ENCODE data around the gene CDC20. TPM values are rescaled to one million over a fixed set of nuclear protein-coding genes. Genes with fewer than 3 reads are reported as not detected.

Gene CDC20
- total and polyA plus RNA-seq, 10 of the 15 experiments (the other 5 are each of a cell fraction or from before 2014, with no cell fraction given): 36.3 to 347 (median 150) TPM

DNA sequence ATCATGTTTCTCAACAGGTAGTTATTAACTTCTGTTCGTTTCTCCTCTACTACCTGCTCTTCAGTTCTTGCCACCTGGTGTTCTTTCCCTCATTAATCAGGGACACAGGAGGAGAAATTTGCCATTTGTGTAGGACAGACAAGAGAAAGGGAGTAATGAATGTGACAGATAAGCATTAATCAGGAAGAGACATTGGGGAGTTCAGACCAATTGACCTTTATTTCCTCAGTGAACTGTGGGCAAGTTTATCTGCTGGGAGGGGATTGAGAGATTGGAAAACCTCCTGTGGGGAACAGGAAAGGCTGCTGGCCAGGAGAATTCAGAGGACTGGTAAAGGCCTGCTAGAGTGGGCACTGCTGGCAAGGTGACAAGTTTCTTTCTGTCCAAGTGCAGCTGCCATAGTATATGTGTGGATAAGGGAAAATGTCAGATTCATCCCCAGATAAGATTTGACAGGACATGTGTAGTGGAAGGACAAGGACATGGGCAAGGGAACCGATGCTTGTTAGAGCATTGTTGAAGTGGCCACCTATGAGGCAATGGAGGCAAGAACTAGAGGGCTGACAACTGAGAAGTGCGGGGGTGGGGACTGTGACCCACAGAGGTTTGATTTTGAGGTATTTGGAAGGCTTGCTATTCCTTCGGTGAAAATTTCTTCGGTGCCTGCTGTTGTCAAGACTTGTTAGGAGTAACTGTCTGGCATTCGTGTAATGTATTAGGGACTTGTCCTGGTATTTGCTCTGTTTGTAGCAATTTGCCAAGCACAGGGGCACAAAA lies 43.5 kb downstream of the CDC20 start (continued):
- TF ChIP-seq NFXL1 (IDR thresholded peaks at IDR 0.05; ENCODE audit: borderline replicate concordance): no peak

DNA sequence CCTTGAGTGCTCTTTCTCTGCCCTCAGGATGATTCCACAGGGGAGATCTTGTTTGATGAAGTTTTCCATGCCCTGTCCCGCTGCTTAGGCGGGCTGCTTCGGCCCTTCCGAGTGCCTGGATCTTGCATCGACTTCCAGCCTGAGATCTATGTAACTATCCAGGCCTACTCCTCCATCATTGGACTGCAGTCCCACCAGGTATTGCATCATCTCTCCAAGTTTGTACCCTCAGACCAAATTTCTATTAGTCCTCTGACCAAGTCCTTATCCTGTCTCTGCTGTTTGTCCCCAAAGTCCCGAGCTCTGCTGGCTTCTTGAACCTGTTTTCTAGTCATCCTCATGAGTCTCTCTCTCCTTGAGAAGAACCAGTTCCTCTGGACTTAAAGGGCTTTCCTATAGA lies 45.6 kb downstream of the CDC20 start:
- in situ Hi-C loops (cut with MboI): no loop called here
- Histone ChIP-seq H3K79me2 (ENCODE audit: control insufficient read depth, insufficient read depth, low read length) (no peaks in the 10 kb centered on the region), H4K20me1 (ENCODE audit: control insufficient read depth, insufficient read depth) (no peaks in the 10 kb centered on the region), H3K27me3 (replicated peaks in 1 of 2; ENCODE audit: control insufficient read depth in 2 of 2, insufficient read depth in 2 of 2, low read length in 1 of 2) (no peaks in the 10 kb centered on the region), H3K4me2 (ENCODE audit: control insufficient read depth, insufficient read depth) (no peak overlapping the region), H3K36me3 (ENCODE audit: control insufficient read depth in 2 of 2, insufficient read depth in 2 of 2, low read length in 1 of 2) (peaks cover 4 to 20% of the 10 kb centered on the region in 2 experiments), H3K4me3 (no peak overlapping the region), H3K27ac (ENCODE audit: control insufficient read depth, insufficient read depth) (no peak overlapping the region), H3K4me1 (ENCODE audit: control insufficient read depth, insufficient read depth, low read length) (no peaks in the 10 kb centered on the region), H2AFZ (ENCODE audit: control insufficient read depth, low read depth, low read length) (no peak overlapping the region), H3K9me3 (replicated peaks; ENCODE audit: control insufficient read depth, insufficient read depth, low read length) (no peaks in the 10 kb centered on the region), H3K9ac (ENCODE audit: control insufficient read depth, insufficient read depth, low read length) (no peak overlapping the region)
- ATAC-seq (no peak), DNase-seq (ENCODE audit: low read depth, low spot score) (no peak), FAIRE-seq (no peak)
- 97% methylated on average over 6 of the region's 6 CpGs for WGBS (ENCODE audit: insufficient coverage, insufficient replicate concordance, low lambda C conversion rate, missing lambda C conversion rate)
- RAD21 ChIA-PET (ENCODE audit: unreplicated experiment): no interaction called here
- intact Hi-C loops (cut with micrococcal nuclease; ENCODE audit: unreplicated experiment): no loop called here
- SMC1A ChIA-PET (ENCODE audit: uncharacterized antibody, unreplicated experiment): no interaction called here
- POLR2A ChIA-PET: no interaction called here
- BruUV-seq (replicated peaks): no TSS peak
- CTCF ChIA-PET: no interaction called here
- TF ChIP-seq, protein P1, sequence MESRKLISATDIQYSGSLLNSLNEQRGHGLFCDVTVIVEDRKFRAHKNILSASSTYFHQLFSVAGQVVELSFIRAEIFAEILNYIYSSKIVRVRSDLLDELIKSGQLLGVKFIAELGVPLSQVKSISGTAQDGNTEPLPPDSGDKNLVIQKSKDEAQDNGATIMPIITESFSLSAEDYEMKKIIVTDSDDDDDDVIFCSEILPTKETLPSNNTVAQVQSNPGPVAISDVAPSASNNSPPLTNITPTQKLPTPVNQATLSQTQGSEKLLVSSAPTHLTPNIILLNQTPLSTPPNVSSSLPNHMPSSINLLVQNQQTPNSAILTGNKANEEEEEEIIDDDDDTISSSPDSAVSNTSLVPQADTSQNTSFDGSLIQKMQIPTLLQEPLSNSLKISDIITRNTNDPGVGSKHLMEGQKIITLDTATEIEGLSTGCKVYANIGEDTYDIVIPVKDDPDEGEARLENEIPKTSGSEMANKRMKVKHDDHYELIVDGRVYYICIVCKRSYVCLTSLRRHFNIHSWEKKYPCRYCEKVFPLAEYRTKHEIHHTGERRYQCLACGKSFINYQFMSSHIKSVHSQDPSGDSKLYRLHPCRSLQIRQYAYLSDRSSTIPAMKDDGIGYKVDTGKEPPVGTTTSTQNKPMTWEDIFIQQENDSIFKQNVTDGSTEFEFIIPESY (IDR thresholded peaks at IDR 0.05): no peak
- TF ChIP-seq, protein P2, sequence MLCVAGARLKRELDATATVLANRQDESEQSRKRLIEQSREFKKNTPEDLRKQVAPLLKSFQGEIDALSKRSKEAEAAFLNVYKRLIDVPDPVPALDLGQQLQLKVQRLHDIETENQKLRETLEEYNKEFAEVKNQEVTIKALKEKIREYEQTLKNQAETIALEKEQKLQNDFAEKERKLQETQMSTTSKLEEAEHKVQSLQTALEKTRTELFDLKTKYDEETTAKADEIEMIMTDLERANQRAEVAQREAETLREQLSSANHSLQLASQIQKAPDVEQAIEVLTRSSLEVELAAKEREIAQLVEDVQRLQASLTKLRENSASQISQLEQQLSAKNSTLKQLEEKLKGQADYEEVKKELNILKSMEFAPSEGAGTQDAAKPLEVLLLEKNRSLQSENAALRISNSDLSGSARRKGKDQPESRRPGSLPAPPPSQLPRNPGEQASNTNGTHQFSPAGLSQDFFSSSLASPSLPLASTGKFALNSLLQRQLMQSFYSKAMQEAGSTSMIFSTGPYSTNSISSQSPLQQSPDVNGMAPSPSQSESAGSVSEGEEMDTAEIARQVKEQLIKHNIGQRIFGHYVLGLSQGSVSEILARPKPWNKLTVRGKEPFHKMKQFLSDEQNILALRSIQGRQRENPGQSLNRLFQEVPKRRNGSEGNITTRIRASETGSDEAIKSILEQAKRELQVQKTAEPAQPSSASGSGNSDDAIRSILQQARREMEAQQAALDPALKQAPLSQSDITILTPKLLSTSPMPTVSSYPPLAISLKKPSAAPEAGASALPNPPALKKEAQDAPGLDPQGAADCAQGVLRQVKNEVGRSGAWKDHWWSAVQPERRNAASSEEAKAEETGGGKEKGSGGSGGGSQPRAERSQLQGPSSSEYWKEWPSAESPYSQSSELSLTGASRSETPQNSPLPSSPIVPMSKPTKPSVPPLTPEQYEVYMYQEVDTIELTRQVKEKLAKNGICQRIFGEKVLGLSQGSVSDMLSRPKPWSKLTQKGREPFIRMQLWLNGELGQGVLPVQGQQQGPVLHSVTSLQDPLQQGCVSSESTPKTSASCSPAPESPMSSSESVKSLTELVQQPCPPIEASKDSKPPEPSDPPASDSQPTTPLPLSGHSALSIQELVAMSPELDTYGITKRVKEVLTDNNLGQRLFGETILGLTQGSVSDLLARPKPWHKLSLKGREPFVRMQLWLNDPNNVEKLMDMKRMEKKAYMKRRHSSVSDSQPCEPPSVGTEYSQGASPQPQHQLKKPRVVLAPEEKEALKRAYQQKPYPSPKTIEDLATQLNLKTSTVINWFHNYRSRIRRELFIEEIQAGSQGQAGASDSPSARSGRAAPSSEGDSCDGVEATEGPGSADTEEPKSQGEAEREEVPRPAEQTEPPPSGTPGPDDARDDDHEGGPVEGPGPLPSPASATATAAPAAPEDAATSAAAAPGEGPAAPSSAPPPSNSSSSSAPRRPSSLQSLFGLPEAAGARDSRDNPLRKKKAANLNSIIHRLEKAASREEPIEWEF (IDR thresholded peaks at IDR 0.05; ENCODE audit: insufficient replicate concordance, low read depth, low read length): no peak
- TF ChIP-seq ASH2L (IDR thresholded peaks at IDR 0.05; ENCODE audit: borderline replicate concordance, low read depth): no peak
- no peak for TF ChIP-seq SP1 (IDR thresholded peaks at IDR 0.05; ENCODE audit: low read depth, low read length)
- no peak for TF ChIP-seq ZNF274 (IDR thresholded peaks at IDR 0.05; ENCODE audit: insufficient read depth, insufficient read length)
- TF ChIP-seq, protein P3, sequence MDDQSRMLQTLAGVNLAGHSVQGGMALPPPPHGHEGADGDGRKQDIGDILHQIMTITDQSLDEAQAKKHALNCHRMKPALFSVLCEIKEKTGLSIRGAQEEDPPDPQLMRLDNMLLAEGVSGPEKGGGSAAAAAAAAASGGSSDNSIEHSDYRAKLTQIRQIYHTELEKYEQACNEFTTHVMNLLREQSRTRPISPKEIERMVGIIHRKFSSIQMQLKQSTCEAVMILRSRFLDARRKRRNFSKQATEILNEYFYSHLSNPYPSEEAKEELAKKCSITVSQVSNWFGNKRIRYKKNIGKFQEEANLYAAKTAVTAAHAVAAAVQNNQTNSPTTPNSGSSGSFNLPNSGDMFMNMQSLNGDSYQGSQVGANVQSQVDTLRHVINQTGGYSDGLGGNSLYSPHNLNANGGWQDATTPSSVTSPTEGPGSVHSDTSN (IDR thresholded peaks at IDR 0.05; ENCODE audit: insufficient replicate concordance, low read depth, low read length): no peak
- TF ChIP-seq, protein P4, sequence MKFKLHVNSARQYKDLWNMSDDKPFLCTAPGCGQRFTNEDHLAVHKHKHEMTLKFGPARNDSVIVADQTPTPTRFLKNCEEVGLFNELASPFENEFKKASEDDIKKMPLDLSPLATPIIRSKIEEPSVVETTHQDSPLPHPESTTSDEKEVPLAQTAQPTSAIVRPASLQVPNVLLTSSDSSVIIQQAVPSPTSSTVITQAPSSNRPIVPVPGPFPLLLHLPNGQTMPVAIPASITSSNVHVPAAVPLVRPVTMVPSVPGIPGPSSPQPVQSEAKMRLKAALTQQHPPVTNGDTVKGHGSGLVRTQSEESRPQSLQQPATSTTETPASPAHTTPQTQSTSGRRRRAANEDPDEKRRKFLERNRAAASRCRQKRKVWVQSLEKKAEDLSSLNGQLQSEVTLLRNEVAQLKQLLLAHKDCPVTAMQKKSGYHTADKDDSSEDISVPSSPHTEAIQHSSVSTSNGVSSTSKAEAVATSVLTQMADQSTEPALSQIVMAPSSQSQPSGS (IDR thresholded peaks at IDR 0.05; ENCODE audit: low read length): no peak
- TF ChIP-seq BMI1 (IDR thresholded peaks at IDR 0.05; ENCODE audit: borderline replicate concordance): no peak
- TF ChIP-seq MYC (IDR thresholded peaks at IDR 0.05; ENCODE audit: insufficient read depth, insufficient read length, insufficient replicate concordance, low read length, severe bottlenecking): no peak
- no peak for TF ChIP-seq FOS (IDR thresholded peaks at IDR 0.05; ENCODE audit: borderline replicate concordance, extremely low read depth, insufficient read length)
- no peak for TF ChIP-seq YBX1 (IDR thresholded peaks at IDR 0.05)

All from GM12878 (cell line).